K562 (cell line): Measurements from ENCODE around the gene NOTCH3. TPM values are rescaled to one million over a fixed set of nuclear protein-coding genes. Genes with fewer than 3 reads are reported as not detected.

ENCODE experiments used
- CBX2 ChIP-seq: fragments of 200-600 bp; sonication (generic); IDR thresholded peaks from one replicate; pipeline ENCODE4 v1.6.1; 2012; ENCODE audit warnings: mild to moderate bottlenecking, low read length, inconsistent platforms; ENCODE audit not compliant: insufficient read depth, poor library complexity, severe bottlenecking
- FOXJ2 ChIP-seq: fragments of 200-800 bp; sonication (Bioruptor generic); IDR thresholded peaks from 2 replicates; pipeline ENCODE4 v1.6.1; 2016; ENCODE audit warnings: missing genetic modification characterization, missing compliant biosample characterization
- MCM2 ChIP-seq: fragments of 450-650 bp; IDR thresholded peaks from 2 replicates; pipeline ENCODE4 v1.6.1; 2017; ENCODE audit warnings: low read depth, mild to moderate bottlenecking
- MED1 ChIP-seq: sonication (generic); formaldehyde crosslinking; IDR thresholded peaks from 2 replicates; pipeline ENCODE4 v1.8.1; 2023; ENCODE audit warnings: missing genetic modification reagents, borderline replicate concordance
- PHF21A ChIP-seq: fragments of 450-650 bp; IDR thresholded peaks from 2 replicates; pipeline ENCODE4 v1.6.1; 2017; ENCODE audit warnings: low read depth, borderline replicate concordance
- PURB ChIP-seq: sonication (generic); formaldehyde crosslinking; IDR thresholded peaks from 2 replicates; pipeline ENCODE4 v1.9.0; 2021; ENCODE audit warnings: low read depth, mild to moderate bottlenecking, missing genetic modification reagents
- ZBTB8A ChIP-seq: fragments of 450-650 bp; IDR thresholded peaks from 2 replicates; pipeline ENCODE4 v1.6.1; 2018; ENCODE audit warnings: mild to moderate bottlenecking, moderate library complexity; ENCODE audit not compliant: partially characterized antibody
- ZNF785 ChIP-seq: fragments of 250-450 bp; sonication (Bioruptor Pico); IDR thresholded peaks from 2 replicates; pipeline ENCODE4 v1.4.0; 2020; ENCODE audit warnings: mild to moderate bottlenecking
- polyA plus RNA-seq, 8 experiments: library from polyadenylated mRNA; depleted of rRNA in 4 of 8; stranded (reverse) in 5 of 8; unstranded in 3 of 8; fragments of >200 nt; fragmentation: Nextera tagmentation in 2 of 8; fragmentation: Illumina TruSeq in 1 of 8; extraction: Ambion mirVana in 2 of 8; extraction: Trizol in 1 of 8; gene quantifications; 2 replicates each; pipeline versions ENCODE4 v1.2.1 to v1.2.3, GENCODE V29; 2011 to 2014; ENCODE audit warnings: inconsistent platforms in 1 of 8, missing spikeins in 1 of 8
- total RNA-seq, 7 experiments: library from RNA; depleted of rRNA in 6 of 7; stranded (reverse); fragments of >200 nt in 6 of 7; fragmentation: Illumina TruSeq in 2 of 7; extraction: Trizol in 2 of 7; gene quantifications; 2 replicates each; pipeline versions ENCODE4 v1.2.1 to v1.2.3, GENCODE V29; 2011 to 2021; ENCODE audit warnings: low replicate concordance in 1 of 7
- TF ChIP-seq, protein P1 (sequence below): fragments of 200-400 bp; formaldehyde crosslinking; IDR thresholded peaks from 2 replicates; pipeline ENCODE4 v1.6.1; 2017; ENCODE audit warnings: mild to moderate bottlenecking, low read depth, low read length, moderate library complexity
- TF ChIP-seq, protein P2 (sequence below): IDR thresholded peaks from 2 replicates; pipeline ENCODE4 v1.6.1; 2016; ENCODE audit warnings: missing genetic modification characterization, missing compliant biosample characterization
- TF ChIP-seq, protein P3 (sequence below): fragments of 250-450 bp; sonication (Bioruptor Pico); IDR thresholded peaks from 2 replicates; pipeline ENCODE4 v1.4.0; 2020

Gene NOTCH3
- total and polyA plus RNA-seq, 9 of the 15 experiments (the other 6 are each of a cell fraction or from before 2014, with no cell fraction given) = under 0.01 to 1.2 (median 0.16) TPM

DNA sequence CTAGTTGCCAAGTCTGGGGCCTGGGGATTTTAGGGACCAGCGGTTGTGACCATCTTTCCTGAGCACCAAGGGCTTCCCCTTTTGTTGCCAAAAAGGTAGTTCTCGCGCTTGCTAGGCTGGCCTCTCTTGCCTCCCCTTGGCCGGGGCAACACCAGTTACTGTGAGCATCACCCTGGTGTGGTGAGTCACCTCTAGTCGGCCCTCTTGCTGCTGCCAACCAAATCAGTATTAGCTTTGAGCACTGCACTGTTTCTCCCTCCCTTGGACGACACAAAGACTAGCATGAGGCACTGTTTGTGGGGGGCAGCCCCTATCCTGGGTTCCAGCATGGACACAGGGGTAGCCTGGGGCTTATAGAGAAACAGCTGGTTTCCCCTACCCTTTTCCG is 86.6 kb downstream of the NOTCH3 start (continued):
- TF ChIP-seq, protein P1, sequence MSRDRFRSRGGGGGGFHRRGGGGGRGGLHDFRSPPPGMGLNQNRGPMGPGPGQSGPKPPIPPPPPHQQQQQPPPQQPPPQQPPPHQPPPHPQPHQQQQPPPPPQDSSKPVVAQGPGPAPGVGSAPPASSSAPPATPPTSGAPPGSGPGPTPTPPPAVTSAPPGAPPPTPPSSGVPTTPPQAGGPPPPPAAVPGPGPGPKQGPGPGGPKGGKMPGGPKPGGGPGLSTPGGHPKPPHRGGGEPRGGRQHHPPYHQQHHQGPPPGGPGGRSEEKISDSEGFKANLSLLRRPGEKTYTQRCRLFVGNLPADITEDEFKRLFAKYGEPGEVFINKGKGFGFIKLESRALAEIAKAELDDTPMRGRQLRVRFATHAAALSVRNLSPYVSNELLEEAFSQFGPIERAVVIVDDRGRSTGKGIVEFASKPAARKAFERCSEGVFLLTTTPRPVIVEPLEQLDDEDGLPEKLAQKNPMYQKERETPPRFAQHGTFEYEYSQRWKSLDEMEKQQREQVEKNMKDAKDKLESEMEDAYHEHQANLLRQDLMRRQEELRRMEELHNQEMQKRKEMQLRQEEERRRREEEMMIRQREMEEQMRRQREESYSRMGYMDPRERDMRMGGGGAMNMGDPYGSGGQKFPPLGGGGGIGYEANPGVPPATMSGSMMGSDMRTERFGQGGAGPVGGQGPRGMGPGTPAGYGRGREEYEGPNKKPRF = no peak
- TF ChIP-seq, protein P2, sequence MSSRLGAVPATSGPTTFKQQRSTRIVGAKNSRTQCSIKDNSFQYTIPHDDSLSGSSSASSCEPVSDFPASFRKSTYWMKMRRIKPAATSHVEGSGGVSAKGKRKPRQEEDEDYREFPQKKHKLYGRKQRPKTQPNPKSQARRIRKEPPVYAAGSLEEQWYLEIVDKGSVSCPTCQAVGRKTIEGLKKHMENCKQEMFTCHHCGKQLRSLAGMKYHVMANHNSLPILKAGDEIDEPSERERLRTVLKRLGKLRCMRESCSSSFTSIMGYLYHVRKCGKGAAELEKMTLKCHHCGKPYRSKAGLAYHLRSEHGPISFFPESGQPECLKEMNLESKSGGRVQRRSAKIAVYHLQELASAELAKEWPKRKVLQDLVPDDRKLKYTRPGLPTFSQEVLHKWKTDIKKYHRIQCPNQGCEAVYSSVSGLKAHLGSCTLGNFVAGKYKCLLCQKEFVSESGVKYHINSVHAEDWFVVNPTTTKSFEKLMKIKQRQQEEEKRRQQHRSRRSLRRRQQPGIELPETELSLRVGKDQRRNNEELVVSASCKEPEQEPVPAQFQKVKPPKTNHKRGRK (tag) = no peak
- TF ChIP-seq FOXJ2 (tag) (no peak), ZNF785 (CRISPR knock-in tag) (no peak), PHF21A (no peak), ZBTB8A (no peak), MED1 (no peak), CBX2 (no peak), PURB (no peak), MCM2 (no peak)
- TF ChIP-seq, protein P3, sequence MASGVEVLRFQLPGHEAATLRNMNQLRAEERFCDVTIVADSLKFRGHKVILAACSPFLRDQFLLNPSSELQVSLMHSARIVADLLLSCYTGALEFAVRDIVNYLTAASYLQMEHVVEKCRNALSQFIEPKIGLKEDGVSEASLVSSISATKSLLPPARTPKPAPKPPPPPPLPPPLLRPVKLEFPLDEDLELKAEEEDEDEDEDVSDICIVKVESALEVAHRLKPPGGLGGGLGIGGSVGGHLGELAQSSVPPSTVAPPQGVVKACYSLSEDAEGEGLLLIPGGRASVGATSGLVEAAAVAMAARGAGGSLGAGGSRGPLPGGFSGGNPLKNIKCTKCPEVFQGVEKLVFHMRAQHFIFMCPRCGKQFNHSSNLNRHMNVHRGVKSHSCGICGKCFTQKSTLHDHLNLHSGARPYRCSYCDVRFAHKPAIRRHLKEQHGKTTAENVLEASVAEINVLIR = no peak
